Astrocyte (in vitro differentiated cells and primary cell): ENCODE measurements around the gene ARF5.

Experiments
- EZH2 ChIP-seq: IDR thresholded peaks from 2 replicates; pipeline ENCODE4 v1.6.1; 2012; ENCODE audit warnings: mild to moderate bottlenecking, low read length, inconsistent platforms; ENCODE audit not compliant: insufficient read depth
- TF ChIP-seq, protein P1 (sequence below): IDR thresholded peaks from 2 replicates; pipeline ENCODE4 v1.5.1; 2011; ENCODE audit warnings: low read depth, mild to moderate bottlenecking, inconsistent platforms, low read length, moderate library complexity; ENCODE audit not compliant: insufficient read depth

DNA sequence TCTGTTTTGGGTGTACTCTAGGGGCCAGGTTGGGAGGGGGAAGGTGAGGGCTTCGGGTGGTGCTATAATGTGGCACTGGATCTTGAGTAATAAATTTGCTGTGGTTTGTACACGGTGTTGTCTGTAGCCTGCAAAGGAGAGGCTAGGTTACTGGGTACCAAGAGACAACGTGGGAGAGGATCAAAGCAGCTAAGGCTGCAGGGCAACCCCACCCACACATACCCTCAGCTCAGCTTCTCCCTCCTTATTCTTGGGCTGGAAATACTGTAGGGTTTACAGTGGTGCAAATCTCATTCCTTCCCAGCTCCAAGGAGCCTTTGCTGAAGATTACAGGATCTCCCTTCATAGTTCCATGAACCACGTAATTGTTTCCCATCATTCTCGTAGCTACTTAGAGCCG, 3.4 kb downstream of the ARF5 start:
- TF ChIP-seq, protein P1, sequence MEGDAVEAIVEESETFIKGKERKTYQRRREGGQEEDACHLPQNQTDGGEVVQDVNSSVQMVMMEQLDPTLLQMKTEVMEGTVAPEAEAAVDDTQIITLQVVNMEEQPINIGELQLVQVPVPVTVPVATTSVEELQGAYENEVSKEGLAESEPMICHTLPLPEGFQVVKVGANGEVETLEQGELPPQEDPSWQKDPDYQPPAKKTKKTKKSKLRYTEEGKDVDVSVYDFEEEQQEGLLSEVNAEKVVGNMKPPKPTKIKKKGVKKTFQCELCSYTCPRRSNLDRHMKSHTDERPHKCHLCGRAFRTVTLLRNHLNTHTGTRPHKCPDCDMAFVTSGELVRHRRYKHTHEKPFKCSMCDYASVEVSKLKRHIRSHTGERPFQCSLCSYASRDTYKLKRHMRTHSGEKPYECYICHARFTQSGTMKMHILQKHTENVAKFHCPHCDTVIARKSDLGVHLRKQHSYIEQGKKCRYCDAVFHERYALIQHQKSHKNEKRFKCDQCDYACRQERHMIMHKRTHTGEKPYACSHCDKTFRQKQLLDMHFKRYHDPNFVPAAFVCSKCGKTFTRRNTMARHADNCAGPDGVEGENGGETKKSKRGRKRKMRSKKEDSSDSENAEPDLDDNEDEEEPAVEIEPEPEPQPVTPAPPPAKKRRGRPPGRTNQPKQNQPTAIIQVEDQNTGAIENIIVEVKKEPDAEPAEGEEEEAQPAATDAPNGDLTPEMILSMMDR = no peak
- TF ChIP-seq EZH2 = no peak
